Stimulated activated CD4-positive, alpha-beta T cell treated with anti-CD3 and anti-CD28 coated beads, Interleukin-1b, Interleukin-23, amount 100 ng/mL, for 24 hours (primary cell): ENCODE measurements around the gene NOD1.
"Not testable (repeated sequence)": the region's sequence is repeated elsewhere in the genome, so short reads cannot be mapped to it uniquely, and the experiment has no call there.

ENCODE experiments used
- DNase-seq, 4 experiments: peaks; one replicate each; pipeline ENCODE4 v3.0.0-alpha.2; 2020; ENCODE audit warnings: low read depth in 4 of 4, low spot score in 1 of 4

The NOD1 gene, protein sequence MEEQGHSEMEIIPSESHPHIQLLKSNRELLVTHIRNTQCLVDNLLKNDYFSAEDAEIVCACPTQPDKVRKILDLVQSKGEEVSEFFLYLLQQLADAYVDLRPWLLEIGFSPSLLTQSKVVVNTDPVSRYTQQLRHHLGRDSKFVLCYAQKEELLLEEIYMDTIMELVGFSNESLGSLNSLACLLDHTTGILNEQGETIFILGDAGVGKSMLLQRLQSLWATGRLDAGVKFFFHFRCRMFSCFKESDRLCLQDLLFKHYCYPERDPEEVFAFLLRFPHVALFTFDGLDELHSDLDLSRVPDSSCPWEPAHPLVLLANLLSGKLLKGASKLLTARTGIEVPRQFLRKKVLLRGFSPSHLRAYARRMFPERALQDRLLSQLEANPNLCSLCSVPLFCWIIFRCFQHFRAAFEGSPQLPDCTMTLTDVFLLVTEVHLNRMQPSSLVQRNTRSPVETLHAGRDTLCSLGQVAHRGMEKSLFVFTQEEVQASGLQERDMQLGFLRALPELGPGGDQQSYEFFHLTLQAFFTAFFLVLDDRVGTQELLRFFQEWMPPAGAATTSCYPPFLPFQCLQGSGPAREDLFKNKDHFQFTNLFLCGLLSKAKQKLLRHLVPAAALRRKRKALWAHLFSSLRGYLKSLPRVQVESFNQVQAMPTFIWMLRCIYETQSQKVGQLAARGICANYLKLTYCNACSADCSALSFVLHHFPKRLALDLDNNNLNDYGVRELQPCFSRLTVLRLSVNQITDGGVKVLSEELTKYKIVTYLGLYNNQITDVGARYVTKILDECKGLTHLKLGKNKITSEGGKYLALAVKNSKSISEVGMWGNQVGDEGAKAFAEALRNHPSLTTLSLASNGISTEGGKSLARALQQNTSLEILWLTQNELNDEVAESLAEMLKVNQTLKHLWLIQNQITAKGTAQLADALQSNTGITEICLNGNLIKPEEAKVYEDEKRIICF

DNA sequence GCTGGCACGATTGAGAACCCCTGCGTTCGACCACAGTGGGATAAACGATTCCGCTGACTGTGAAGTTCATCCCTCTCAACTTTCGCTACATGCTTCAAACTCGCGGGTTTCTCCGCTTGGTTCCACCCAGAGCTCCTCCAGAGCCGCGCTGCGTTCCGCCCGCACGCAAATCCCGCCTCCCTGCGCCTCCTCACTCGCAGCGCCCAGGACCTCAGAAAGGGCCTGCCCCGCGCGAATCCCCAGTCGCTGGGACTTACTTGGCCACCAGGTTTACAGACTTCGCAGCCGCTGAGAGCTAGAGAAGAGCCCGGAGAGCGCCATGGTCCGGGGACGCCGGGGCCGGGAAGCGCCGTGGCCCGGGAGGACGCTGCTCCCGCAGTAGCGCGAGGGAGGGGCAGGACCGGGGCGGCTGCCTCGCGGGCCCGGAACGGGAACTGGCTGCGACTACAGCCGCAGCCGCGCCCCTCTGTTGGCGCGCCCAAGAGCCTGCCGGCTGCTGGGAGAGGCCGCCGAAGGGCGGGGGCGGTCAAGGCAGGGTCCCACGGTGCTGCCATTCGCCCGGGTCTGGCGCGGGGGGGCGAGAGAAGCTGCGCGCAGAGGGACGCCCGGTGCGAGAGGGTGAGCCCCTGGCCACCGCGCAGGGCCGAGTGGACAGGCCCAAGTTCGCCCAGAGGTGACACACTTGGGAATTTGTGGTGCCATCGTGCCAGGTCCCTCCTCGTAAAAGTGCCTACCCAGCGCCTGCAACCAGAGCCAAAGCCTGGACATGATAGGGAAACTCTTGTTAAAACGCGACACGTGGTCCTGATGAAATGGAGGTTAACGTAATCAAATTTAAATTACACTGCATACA, at the start of gene NOD1:
Gene NOD1, minus strand, starts transcription at position 436 of the 853 bp plus-strand sequence. CDS start 21,863 bp downstream, outside the sequence.
- peak; percentile 37 to 58 (median 50) for DNase-seq

DNA sequence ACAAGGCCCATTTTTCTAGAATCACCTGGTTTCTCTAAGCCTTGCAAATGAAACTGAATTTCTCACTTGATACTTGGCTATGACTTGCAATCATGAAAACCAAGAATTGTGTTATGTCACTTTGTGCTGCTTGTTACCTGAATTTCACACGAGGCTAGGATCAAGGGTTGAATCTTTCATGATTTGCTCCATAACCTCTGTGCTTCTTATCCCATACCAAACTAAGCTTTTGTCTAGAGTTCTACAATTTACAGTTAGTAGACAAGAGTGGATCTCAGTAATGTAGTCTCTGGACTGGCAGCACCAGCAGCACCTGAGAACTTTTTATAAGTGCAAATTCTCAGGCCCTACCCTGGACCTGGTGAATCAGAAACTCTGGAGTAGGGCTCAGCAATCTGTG, 48.7 kb upstream of the NOD1 start:
- not testable (repeated sequence) for DNase-seq

DNA sequence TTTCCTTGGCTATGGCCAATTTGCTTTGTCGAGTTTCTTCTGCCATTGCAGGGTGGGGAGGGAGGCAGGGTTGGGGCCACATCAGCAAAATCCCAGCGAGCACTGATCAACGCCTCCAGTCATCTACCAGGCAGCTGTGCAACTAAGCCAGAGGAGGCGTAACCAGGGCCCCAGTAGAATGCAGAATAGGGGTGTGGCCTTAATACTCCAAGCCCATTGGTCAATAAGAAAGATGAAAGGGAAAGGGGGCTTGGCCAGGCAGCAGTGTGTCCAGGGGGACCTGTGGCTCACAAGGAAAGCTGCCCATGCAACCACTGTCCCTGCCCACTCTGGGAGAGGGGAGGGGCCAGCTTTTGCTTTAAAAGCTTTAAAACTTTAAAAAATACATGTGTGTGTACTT, 47.6 kb upstream of the NOD1 start:
- no peak for DNase-seq

DNA sequence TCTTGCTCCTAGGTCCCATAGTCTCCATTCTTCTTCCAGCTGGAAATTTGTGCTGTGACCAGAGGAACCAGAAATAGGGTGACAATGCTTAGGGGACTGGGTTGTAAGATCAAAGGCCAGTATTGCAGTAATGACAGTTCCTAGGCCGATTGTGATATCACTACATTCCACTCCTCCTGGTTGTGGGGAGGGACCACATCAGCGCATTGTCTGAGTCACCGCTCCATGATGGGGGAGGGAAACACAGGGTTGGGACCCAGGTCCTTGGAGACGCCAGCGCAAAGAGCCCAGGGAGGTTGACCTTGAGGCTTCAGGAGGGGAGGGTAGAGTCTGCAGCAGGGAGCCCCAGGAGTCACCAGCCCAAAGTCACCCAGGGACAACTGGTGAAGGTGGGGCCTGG, 46.8 kb upstream of the NOD1 start:
- DNase-seq = no peak

DNA sequence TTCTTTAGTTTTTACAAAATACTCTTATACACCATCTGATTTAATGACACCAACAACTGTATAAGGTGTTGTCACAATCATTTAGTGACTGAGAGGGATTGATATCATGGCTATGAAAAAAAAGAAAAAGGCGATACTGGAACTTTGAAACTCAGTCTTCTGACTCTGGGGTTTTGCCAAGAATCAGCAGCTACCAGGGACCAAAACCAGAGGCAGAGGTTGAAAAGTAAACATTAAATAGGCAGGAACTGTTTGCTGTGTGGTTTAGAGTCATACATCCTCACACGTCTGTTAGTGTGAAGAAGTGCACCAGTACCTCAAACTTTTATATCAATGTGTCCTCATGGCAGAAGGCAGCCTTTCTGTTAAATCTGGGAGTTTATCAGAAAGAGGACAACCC, 46.0 kb upstream of the NOD1 start:
- no peak for DNase-seq

DNA sequence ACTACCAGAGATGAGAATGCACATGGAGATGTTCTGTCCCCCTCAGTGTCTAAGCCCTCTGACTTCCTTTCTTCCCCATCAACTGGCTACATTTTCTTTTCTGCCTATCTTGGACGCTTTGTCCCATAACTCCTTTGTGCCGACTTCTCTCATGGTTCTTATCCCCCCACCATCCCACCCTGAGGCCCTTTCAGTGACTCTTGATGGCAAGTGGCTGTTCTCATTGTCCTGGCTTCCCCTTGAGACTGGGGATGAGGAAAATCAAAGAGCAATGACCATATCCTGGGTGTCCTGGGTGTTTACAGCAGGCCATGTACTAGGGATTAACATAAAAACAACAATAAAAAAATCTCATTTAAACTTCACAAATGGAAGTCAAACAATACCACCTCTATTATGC, 44.9 kb upstream of the NOD1 start:
- no peak for DNase-seq

DNA sequence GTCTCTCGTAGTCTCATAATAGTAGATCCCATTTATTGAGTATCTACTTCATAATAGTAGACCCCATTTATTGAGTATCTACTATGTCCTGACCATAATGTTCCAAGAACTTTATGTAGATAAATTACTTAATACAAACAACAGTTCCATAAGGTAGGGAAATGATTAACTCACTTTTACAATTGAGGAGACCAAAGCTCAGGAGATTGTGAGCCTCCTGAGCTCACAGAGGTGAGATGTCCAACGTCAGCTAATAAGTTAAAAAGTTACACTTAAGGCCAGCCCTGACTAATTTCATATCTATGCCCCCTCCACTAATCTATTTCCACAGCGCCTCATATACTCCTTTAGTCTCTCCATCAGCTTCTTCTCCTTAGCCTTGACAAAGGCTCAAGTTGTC, 43.6 kb upstream of the NOD1 start:
- no peak for DNase-seq

DNA sequence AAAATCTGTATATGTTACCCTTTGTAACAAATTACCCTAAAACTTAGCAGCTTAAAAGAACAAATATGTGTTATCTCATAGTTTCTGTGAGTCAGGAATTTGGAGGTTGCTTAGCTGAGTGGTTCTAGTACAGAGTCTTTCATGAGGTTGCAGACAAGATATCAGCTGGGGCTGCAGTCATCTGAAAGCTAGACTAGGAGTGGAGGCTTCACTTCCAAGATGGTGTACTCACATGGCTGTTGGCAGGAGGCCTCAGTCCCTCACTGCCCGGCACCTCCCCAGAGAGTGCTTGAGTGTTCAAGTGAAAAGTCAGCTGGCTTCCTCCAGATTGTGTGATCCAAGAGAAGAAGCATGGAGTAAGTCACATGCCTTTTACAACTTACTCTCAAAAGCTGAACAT, 42.9 kb upstream of the NOD1 start:
- no peak for DNase-seq

DNA sequence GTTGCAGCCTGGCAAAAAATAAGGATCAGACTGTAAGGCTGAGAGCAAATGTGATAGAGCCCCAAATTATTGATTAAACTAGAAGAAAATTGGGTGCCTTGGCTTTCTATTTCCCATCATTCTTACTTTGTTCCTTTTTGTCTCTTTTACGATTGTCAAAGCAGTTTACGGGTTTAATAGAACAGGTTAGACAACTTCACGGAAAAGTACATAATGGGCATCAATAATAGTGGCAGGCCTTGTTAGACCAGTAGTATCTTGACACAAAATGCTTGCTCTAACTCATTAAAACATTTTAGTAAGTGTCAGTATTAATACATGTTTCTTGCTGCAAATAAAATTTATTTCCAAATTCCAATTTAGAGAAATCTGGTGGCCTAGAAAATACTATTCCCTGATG, 40.5 kb upstream of the NOD1 start:
- no peak for DNase-seq

DNA sequence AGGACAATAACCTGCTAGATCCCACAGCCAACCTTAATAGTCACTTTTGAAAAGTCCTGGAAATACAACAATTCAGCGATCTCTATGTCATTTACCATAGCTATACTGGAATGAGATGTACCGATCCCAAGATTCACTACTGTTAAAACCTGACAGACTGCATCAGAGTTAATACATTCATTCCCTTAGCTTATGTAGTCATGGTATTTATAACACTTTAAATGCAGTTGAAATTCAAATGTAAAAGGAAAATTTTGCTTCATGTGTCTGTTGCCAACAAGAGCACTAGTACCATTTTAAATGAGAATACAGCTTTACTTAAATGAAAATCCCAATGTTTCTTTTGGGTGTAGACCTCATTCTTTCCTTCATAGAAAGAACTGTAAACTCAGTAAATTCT, 37.2 kb upstream of the NOD1 start:
- no peak for DNase-seq

DNA sequence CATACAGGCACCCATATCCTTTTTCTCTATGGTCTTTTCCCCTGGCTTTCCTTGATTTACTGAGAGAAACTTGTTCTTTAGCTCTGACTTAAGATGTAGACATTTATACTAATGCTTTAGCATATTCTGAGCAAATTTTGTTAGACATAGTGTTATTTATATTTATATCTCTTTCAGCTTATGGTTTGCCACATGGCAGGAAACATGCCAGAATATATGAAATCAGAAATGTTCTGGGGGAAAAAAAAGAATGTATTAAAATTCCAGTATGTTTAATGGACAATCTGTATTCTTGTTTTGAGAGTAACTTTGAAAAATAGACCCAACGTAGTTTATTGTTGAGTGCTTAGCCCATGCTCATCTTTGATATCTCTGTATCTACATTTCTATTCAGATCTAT, 36.2 kb upstream of the NOD1 start:
- no peak for DNase-seq

DNA sequence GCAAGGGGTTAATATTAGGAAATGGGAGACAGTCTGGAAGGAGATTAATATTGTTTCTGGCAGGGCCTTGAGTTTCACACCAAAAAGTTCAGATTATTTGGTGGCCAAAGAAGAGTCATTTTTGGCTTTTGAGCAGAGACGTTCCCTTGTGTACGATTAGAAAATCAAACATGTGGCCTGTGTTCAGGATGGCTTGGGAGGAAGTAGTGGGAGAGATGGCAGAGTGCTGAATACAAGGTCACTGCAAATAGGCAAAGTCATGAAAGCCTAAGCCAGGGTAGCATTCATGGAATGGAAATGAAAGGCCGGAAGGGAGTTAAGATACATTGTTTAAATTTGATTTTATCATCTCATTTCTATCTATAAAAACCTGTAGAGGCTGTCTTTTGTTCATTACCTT, 35.6 kb upstream of the NOD1 start:
- no peak for DNase-seq

DNA sequence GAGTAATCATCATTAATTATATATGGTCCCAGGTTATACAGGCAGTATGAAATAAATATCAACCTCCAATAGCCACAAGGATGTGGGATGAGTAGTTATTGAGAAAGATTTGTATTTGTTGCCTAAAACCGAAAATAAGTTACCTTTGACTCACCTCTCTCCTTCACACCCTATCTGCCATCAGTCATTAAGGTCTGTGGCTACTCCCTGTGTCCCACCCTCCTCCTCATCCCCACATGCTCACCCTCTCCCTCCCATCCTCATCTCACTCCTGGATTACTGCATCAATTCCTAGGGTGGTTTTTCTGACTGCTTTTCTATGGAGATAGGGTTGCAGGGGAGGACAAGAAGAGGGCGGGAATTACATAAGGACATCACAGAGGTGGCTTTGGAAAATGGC, 35.2 kb upstream of the NOD1 start:
- no peak for DNase-seq

DNA sequence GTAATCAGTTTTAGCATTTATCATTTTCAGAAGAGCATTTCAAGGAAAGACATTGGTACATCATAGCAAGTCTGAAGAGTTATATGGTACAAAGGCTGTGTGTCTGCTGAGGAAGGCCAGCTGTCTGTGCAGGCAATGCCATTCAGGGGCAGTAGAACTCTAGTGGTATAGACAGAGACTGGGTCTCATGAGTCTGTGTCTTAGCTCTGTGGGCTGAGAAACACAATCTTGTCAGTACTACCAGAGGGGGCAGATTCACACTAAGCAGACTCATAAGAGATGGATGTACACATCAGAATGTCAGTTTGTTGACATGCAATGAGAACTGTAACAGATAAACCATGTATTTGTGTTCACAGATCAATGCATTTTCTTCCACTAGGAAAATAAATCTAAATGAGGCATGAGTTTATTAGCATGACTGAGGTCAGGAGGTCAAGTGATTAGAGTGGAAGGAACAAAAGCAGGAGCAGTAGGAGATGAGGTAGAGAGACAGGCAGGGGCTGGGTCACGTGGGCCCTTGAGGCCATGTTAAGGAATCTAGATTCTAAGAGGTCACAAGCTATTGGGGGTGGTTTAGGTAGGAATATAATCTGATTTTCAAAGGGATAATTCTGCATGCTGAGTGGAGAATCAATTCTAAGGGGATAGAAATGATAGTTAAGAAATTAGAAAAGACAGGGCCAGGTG, 33.5 kb upstream of the NOD1 start:
- no peak for DNase-seq

DNA sequence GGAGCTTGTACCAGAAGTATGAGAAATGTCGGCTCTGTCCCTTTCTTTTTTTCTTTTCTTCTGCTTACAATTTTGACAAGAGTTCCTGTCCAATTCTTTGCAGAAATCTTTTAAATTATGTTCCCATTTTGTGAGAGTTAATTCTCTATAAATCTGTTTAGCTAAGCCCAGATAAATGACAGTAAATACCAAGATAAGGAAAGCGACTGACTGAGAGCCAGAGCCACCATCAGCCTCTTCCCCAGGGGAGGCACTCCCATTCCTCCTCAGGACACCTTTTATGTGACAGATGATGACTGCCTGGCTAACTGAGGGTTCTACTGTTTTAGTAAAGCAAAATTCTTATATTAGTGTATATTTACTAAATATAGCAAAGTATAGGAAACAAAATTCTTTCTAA, 32.9 kb upstream of the NOD1 start:
- no peak for DNase-seq

DNA sequence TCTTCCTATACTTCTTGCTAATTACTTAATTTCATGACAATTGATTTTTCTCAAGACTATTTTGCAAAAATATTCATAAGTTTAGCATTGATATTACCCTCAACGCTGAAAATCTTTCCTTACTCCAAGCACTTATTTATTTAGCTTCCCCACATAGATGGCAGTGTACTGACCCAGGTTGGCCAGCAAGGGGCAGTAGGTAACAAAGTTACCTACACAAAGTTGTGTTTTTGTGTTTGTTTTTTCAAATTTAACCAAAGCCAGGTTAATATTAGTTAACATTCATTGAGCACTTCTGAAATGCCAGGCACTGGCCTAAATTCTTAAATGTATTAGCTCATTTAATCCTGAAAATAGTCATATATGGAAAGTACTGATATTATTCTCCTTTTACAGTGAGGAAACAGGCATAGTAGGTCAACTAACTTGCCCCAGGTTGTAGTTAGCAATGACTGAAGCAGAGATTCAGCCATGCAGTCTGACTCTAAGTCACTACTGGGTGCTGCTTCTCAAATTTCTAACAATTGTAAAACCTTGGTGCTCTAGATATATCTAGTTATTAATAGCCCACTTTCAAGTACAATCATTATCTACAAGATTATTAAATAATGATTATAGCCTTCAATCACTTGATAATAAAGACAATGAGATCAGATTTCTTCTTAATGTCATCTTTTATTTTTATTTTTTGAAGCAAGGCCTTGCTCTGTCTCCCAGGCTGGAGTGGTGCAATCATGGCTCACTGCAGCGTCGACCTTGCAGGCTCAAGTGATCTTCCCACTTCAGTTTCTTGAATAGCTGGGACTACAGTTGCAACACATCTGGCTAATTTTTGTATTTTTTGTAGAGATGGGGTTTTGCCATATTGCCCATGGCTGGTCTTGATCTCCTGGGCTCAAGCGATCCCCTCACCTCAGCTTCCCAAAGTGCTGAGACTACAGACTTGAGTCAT, 31.8 kb upstream of the NOD1 start:
- peak in 2 of 4 experiments; percentile 10 to 11 for DNase-seq

DNA sequence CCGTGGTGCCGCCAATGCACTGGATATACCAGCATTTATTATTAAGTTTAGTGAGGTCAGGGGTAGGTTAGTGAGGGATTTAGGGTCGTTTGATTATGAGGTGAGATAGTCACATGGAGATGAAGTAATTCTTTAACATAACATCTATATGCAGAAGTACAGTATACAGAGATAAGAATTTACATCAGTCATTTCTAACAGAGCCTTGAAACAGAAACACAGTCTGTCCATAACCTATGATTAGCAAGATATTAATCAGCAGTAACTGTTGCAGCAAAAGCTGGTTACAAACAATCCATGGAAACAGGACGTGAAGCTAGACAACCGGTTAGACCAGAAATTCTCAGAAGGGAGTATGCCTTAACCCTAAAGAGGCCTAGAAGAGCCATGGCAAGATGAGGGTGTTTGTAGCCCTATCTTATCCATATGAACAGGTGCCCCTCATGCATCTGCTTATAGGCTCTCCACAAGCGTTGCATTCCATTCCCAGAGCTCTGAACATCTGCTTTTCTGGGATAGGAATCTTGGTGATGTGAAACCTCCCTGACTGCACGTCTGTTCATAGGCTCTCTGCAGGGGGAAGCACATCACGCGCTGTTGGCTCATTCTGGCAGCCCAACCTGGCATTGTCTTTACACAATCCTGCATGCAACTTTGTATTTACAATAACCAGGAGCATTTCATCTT, 30.7 kb upstream of the NOD1 start:
- not testable (repeated sequence) for DNase-seq

DNA sequence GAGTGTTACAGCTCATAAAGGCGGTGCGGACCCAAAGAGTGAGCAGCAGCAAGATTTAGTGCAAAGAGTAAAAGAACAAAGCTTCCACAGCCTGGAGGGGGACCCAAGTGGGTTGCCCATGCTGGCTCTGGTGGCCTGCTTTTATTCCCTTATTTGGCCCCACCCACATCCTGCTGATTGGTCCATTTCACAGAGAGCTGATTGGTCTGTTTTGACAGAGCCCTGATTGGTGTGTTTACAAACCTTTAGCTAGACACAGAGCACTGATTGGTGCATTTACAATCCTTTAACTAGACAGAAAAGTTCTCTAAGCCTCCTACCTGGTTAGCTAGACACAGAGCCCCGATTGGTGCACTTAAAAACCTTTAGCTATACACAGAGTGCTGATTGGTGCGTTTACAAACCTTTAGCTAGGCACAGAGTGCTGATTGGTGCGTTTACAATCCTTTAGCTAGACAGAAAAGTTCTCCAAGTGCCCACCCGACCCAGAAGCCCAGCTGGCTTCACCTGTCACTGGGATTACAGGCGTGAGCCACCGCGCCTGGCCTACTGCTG, 28.8 kb upstream of the NOD1 start:
- DNase-seq = not testable (repeated sequence)
